ENCODE data around the gene NCAPD2. TPM values are rescaled to one million over a fixed set of nuclear protein-coding genes. Genes with fewer than 3 reads are reported as not detected.

The NCAPD2 gene
- total RNA-seq, 4 donors from 2014 or later = 26.1 to 86.6 (median 32.7) TPM

DNA sequence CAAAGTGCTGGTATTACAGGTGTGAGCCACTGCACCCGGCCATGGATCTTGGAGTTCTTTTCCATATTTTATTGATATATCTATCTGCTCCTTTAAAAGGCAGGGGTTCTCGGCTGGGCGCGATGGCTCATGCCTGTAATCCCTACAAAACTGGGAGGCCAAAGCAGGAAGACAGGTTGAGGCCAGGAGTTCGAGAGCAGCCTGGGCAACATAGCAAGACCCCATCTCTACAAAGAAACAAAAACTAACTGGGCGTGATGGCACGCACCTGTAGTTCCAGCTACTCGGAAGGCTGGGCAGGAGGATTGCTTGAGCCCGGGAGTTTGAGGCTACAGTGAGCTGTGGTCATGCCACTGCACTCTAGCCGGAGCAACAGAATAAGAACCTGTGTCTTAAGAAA lies 28.3 kb downstream of the NCAPD2 start:
- H3K27ac ChIP-seq = no peak overlapping the region
- peaks cover 0 to 90% (median 3%) of the 10 kb centered on the region in 3 donors for H3K36me3 ChIP-seq
- DNase-seq = no peak
- H3K4me1 ChIP-seq = no peaks in the 10 kb centered on the region
- TF ChIP-seq, protein P1, sequence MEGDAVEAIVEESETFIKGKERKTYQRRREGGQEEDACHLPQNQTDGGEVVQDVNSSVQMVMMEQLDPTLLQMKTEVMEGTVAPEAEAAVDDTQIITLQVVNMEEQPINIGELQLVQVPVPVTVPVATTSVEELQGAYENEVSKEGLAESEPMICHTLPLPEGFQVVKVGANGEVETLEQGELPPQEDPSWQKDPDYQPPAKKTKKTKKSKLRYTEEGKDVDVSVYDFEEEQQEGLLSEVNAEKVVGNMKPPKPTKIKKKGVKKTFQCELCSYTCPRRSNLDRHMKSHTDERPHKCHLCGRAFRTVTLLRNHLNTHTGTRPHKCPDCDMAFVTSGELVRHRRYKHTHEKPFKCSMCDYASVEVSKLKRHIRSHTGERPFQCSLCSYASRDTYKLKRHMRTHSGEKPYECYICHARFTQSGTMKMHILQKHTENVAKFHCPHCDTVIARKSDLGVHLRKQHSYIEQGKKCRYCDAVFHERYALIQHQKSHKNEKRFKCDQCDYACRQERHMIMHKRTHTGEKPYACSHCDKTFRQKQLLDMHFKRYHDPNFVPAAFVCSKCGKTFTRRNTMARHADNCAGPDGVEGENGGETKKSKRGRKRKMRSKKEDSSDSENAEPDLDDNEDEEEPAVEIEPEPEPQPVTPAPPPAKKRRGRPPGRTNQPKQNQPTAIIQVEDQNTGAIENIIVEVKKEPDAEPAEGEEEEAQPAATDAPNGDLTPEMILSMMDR (IDR thresholded peaks at IDR 0.05) = no peak
- TF ChIP-seq POLR2A (IDR thresholded peaks at IDR 0.05) = no peak
- no peak overlapping the region for H3K4me3 ChIP-seq
- H3K27me3 ChIP-seq = no peaks in the 10 kb centered on the region
- no peaks in the 10 kb centered on the region for H3K9me3 ChIP-seq

DNA sequence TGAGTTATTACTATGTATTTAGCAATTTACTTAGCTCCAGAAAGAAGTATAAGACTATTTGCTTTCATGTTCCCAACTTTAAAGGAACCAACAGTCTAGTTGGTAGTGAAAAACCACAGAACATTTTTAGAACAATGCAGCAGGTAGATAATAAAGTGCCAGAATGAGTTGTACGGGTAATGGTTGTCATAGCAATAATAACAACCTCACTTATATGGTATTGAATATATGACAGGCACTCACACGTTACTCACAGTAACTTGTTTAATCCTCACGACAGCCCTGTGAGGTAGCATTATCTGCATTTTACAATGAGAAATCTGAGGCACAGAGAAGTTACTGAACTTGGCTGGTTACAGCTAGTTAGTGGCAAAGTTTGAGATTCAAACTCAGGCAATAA lies 29.8 kb downstream of the NCAPD2 start:
- TF ChIP-seq, protein P1 (IDR thresholded peaks at IDR 0.05) = no peak
- no peak for TF ChIP-seq POLR2A (IDR thresholded peaks at IDR 0.05)
- no peaks in the 10 kb centered on the region for H3K27me3 ChIP-seq
- DNase-seq = no peak
- peaks cover 0 to 96% (median 3%) of the 10 kb centered on the region in 3 donors for H3K36me3 ChIP-seq
- no peaks in the 10 kb centered on the region for H3K4me1 ChIP-seq
- H3K4me3 ChIP-seq = no peak overlapping the region
- H3K27ac ChIP-seq = no peak overlapping the region
- no peaks in the 10 kb centered on the region for H3K9me3 ChIP-seq

DNA sequence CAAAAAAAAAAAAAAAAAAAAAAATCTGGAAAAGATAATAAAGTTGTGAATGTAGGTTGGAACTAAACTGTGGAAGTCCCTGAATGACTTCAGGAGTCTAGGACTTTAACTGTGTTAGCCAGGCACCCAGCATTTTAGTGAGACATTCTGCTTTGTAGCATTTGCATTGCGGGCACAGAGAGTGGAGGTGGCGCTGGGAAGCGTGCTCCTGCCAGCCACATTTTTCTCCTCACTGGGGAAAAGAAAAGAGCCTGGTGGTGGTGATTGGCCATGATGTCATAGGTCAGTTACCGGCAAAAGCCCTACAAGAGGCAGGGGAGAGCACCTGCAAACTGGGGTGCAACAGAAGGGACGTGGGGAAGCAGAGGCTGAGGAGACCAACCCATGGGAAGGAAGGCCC lies 30.7 kb downstream of the NCAPD2 start:
- no peaks in the 10 kb centered on the region for H3K4me1 ChIP-seq
- H3K4me3 ChIP-seq = no peak overlapping the region
- H3K36me3 ChIP-seq = peaks cover 0 to 98% (median 3%) of the 10 kb centered on the region in 3 donors
- TF ChIP-seq, protein P1 (IDR thresholded peaks at IDR 0.05) = no peak
- no peak for TF ChIP-seq POLR2A (IDR thresholded peaks at IDR 0.05)
- no peak for DNase-seq
- H3K27me3 ChIP-seq = no peaks in the 10 kb centered on the region
- H3K27ac ChIP-seq = no peak overlapping the region
- H3K9me3 ChIP-seq = no peaks in the 10 kb centered on the region

DNA sequence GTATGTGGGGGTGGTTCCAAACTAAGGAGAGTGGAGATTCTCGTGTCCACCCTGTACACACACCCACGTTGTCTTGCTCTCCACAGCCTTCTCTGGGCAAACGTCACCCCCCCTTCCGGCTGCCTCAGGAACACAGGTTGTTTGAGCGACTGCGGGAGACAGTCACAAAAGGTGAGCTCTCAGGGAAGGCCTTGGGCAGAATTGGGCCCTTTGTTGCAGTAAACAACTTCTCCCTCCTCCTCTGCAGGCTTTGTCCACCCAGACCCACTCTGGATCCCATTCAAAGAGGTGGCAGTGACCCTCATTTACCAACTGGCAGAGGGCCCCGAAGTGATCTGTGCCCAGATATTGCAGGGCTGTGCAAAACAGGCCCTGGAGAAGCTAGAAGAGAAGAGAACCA lies 32.3 kb downstream of the NCAPD2 start:
- no peaks in the 10 kb centered on the region for H3K9me3 ChIP-seq
- no peak overlapping the region for H3K27ac ChIP-seq
- H3K4me1 ChIP-seq = no peaks in the 10 kb centered on the region
- no peaks in the 10 kb centered on the region for H3K27me3 ChIP-seq
- no peak overlapping the region for H3K4me3 ChIP-seq
- DNase-seq = no peak
- peaks cover 0 to 98% (median 3%) of the 10 kb centered on the region in 3 donors for H3K36me3 ChIP-seq
- TF ChIP-seq POLR2A (IDR thresholded peaks at IDR 0.05) = no peak
- TF ChIP-seq, protein P1 (IDR thresholded peaks at IDR 0.05) = no peak

DNA sequence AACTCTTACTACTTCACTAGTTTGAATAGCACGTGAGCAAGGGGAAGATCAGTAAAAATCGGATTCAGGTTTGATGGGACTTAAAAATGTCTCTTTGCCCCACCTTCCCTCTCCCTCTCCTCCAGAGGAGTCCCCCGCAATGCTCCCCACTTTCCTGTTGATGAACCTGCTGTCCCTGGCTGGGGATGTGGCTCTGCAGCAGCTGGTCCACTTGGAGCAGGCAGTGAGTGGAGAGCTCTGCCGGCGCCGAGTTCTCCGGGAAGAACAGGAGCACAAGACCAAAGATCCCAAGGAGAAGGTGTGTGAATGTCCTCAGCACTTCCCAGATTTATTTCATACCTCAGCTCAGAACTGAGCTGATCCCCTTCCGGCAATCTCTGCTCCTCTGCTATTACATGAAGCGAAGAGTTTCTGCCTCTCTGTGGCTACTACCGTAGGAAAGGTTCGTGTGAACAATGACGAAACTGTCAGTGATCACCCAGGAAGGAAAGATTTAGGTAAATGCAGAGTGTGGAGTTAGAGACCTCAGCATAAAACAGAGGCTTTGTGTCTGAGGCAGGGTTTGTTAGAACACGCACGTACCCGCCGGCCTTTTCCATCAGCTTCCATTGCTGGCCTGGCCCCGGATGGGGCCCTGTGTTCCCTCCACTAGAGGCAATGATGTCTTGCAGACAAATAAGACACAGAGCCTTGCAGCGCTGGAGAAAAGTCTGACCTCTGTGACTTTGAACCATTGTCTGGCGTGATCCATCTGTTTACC lies 33.0 kb downstream of the NCAPD2 start:
- no peak overlapping the region for H3K4me3 ChIP-seq
- H3K27me3 ChIP-seq = no peaks in the 10 kb centered on the region
- peaks cover 0 to 7% (median under 1%) of the 10 kb centered on the region in 4 donors for H3K4me1 ChIP-seq
- no peaks in the 10 kb centered on the region for H3K9me3 ChIP-seq
- no peak for DNase-seq
- no peak overlapping the region for H3K27ac ChIP-seq
- no peak for TF ChIP-seq POLR2A (IDR thresholded peaks at IDR 0.05)
- peaks cover 0 to 94% (median 3%) of the 10 kb centered on the region in 3 donors for H3K36me3 ChIP-seq

- Histone ChIP-seq H3K4me3 (no peak overlapping the region), H3K27ac (no peak overlapping the region), H3K4me1 (peaks cover 2 to 14% (median 5%) of the 10 kb centered on the region in 4 donors), H3K9me3 (no peaks in the 10 kb centered on the region), H3K36me3 (peaks cover 0 to 86% (median 3%) of the 10 kb centered on the region in 3 donors), H3K27me3 (no peaks in the 10 kb centered on the region)
- DNase-seq = no peak
- no peak for TF ChIP-seq POLR2A (IDR thresholded peaks at IDR 0.05)
- TF ChIP-seq, protein P1 (IDR thresholded peaks at IDR 0.05) = no peak
These were observed 33.8 kb downstream of the NCAPD2 start for GRCh38 chr12:6527711-6528110.
